ENCODE data around the gene GLUD1.
"Not testable (repeated sequence)": the region's sequence is repeated elsewhere in the genome, so short reads cannot be mapped to it uniquely, and the experiment has no call there.

GLUD1 gene

GRCh38 chr10:87043579-87043978 lies 51.1 kb downstream of the GLUD1 start:
- not testable (repeated sequence) for DNase-seq (ENCODE audit: low read depth)

- DNase-seq (ENCODE audit: low read depth), result no peak
Measured at GRCh38 chr10:87038786-87039185, 55.9 kb downstream of the GLUD1 start.

GRCh38 chr10:87038286-87038717 lies 56.3 kb downstream of the GLUD1 start:
- DNase-seq (ENCODE audit: low read depth), result no peak

- no peak for DNase-seq (ENCODE audit: low read depth)
Measured at GRCh38 chr10:87036623-87037022, 58.0 kb downstream of the GLUD1 start.

- no peak for DNase-seq (ENCODE audit: low read depth)
Measured at GRCh38 chr10:87030912-87031635, 63.6 kb downstream of the GLUD1 start.

GRCh38 chr10:87030419-87030818 lies 64.2 kb downstream of the GLUD1 start:
- DNase-seq (ENCODE audit: low read depth), result not testable (repeated sequence)

- not testable (repeated sequence) for DNase-seq (ENCODE audit: low read depth)
Measured at GRCh38 chr10:87026747-87027508, 67.7 kb downstream of the GLUD1 start.

GRCh38 chr10:87025285-87025958 lies 69.2 kb downstream of the GLUD1 start:
- DNase-seq (ENCODE audit: low read depth), result not testable (repeated sequence)

- not testable (repeated sequence) for DNase-seq (ENCODE audit: low read depth)
Measured at GRCh38 chr10:87020056-87020455, 74.6 kb downstream of the GLUD1 start, which contains the start of gene FAM25A. FAM25A (plus strand) TSS chr10:87020294; CDS start chr10:87020325, 31 bp downstream.

- not testable (repeated sequence) for DNase-seq (ENCODE audit: low read depth)
Measured at GRCh38 chr10:87019504-87019903, 75.1 kb downstream of the GLUD1 start.

- not testable (repeated sequence) for DNase-seq (ENCODE audit: low read depth)
Measured at GRCh38 chr10:87019066-87019465, 75.6 kb downstream of the GLUD1 start.

- not testable (repeated sequence) for DNase-seq (ENCODE audit: low read depth)
Measured at GRCh38 chr10:87018127-87018526, 76.5 kb downstream of the GLUD1 start.

GRCh38 chr10:87014986-87015716 lies 79.5 kb downstream of the GLUD1 start:
- DNase-seq (ENCODE audit: low read depth), result not testable (repeated sequence)

- DNase-seq (ENCODE audit: low read depth), result not testable (repeated sequence)
Measured at GRCh38 chr10:87013528-87013927, 81.1 kb downstream of the GLUD1 start.

GRCh38 chr10:87009134-87009696 lies 85.4 kb downstream of the GLUD1 start:
- not testable (repeated sequence) for DNase-seq (ENCODE audit: low read depth)

- not testable (repeated sequence) for DNase-seq (ENCODE audit: low read depth)
Measured at GRCh38 chr10:87008303-87008702, 86.3 kb downstream of the GLUD1 start.

- not testable (repeated sequence) for DNase-seq (ENCODE audit: low read depth)
Measured at GRCh38 chr10:87007674-87008073, 87.0 kb downstream of the GLUD1 start.

GRCh38 chr10:87007124-87007523 lies 87.5 kb downstream of the GLUD1 start:
- DNase-seq (ENCODE audit: low read depth), result not testable (repeated sequence)

- no peak for DNase-seq (ENCODE audit: low read depth)
Measured at GRCh38 chr10:87000491-87000890, 94.2 kb downstream of the GLUD1 start.

All from stimulated activated CD8-positive, alpha-beta memory T cell treated with anti-CD3 and anti-CD28 coated beads, Interleukin-12 subunit alpha, Interleukin-12 subunit beta, amount 100 ng/mL, for 4 hours (primary cell).